SK-N-SH treated with all-trans-retinoic acid at 6 μM for 48 hours (cell line): ENCODE results near the gene NHS.

Experiments used
- ATAC-seq: fragments of 200-7000 bp; cut with Tn5 transposase; 3 replicates; pipeline ENCODE4 v1.9.1; 2020; ENCODE audit warnings: mild to moderate bottlenecking, moderate library complexity
- ARNTL ChIP-seq: fragments of 450-650 bp; formaldehyde crosslinking; IDR thresholded peaks from 2 replicates; pipeline ENCODE4 v1.5.0; 2020; ENCODE audit warnings: low read depth, mild to moderate bottlenecking, moderate library complexity, borderline replicate concordance
- BACH2 ChIP-seq: fragments of 250-450 bp; sonication (Bioruptor Pico); IDR thresholded peaks from 2 replicates; pipeline ENCODE4 v1.9.0; 2021; ENCODE audit warnings: mild to moderate bottlenecking, borderline replicate concordance
- CREB5 ChIP-seq: fragments of 250-450 bp; sonication (Bioruptor Pico); IDR thresholded peaks from 2 replicates; pipeline ENCODE4 v1.5.1; 2020; ENCODE audit warnings: low read depth, mild to moderate bottlenecking, moderate library complexity
- CSRNP3 ChIP-seq: fragments of 250-450 bp; sonication (Bioruptor Pico); IDR thresholded peaks from 2 replicates; pipeline ENCODE4 v1.5.1; 2021; ENCODE audit warnings: mild to moderate bottlenecking, moderate library complexity
- ESRRG ChIP-seq: fragments of 250-450 bp; sonication (Bioruptor Pico); IDR thresholded peaks from 2 replicates; pipeline ENCODE4 v1.6.1; 2021; ENCODE audit warnings: mild to moderate bottlenecking
- GLIS3 ChIP-seq: fragments of 250-450 bp; sonication (Bioruptor Pico); IDR thresholded peaks from 2 replicates; pipeline ENCODE4 v1.5.0; 2020; ENCODE audit warnings: mild to moderate bottlenecking, moderate library complexity
- ISL1 ChIP-seq: fragments of 250-450 bp; sonication (Bioruptor Pico); IDR thresholded peaks from 2 replicates; pipeline ENCODE4 v2.1.2; 2022; ENCODE audit warnings: mild to moderate bottlenecking, moderate library complexity
- OSR1 ChIP-seq: fragments of 250-450 bp; sonication (Bioruptor Pico); IDR thresholded peaks from 2 replicates; pipeline ENCODE4 v1.8.0; 2022; ENCODE audit warnings: moderate library complexity, mild to moderate bottlenecking, inconsistent platforms
- POU6F1 ChIP-seq: fragments of 250-450 bp; sonication (Bioruptor Pico); IDR thresholded peaks from 2 replicates; pipeline ENCODE4 v1.8.0; 2021; ENCODE audit warnings: low read depth, mild to moderate bottlenecking, moderate library complexity, borderline replicate concordance
- PPARA ChIP-seq: fragments of 250-450 bp; sonication (Bioruptor Pico); IDR thresholded peaks from 2 replicates; pipeline ENCODE4 v1.5.0; 2020; ENCODE audit warnings: mild to moderate bottlenecking, borderline replicate concordance
- RARB ChIP-seq: fragments of 250-450 bp; sonication (Bioruptor Pico); IDR thresholded peaks from 2 replicates; pipeline ENCODE4 v1.8.0; 2021; ENCODE audit warnings: mild to moderate bottlenecking, moderate library complexity
- SNAI2 ChIP-seq: fragments of 250-450 bp; sonication (Bioruptor Pico); IDR thresholded peaks from 2 replicates; pipeline ENCODE4 v1.5.0; 2020; ENCODE audit warnings: mild to moderate bottlenecking, moderate library complexity
- TCF4 ChIP-seq: fragments of 250-450 bp; sonication (Bioruptor Pico); IDR thresholded peaks from 2 replicates; pipeline ENCODE4 v1.8.0; 2021; ENCODE audit warnings: mild to moderate bottlenecking, moderate library complexity, borderline replicate concordance
- TOX ChIP-seq: fragments of 250-450 bp; sonication (Bioruptor Pico); IDR thresholded peaks from 2 replicates; pipeline ENCODE4 v1.8.0; 2021; ENCODE audit warnings: mild to moderate bottlenecking, moderate library complexity, borderline replicate concordance
- ZC3H10 ChIP-seq: fragments of 250-450 bp; sonication (Bioruptor Pico); IDR thresholded peaks from 2 replicates; pipeline ENCODE4 v1.5.1; 2021; ENCODE audit warnings: mild to moderate bottlenecking, moderate library complexity
- ZFP3 ChIP-seq: fragments of 250-450 bp; sonication (Bioruptor Pico); IDR thresholded peaks from 2 replicates; pipeline ENCODE4 v1.5.0; 2020; ENCODE audit warnings: mild to moderate bottlenecking, moderate library complexity
- ZNF565 ChIP-seq: fragments of 450-650 bp; formaldehyde crosslinking; conservative IDR thresholded peaks from 2 replicates; pipeline ENCODE4 v1.5.0; 2020; ENCODE audit warnings: low read depth, mild to moderate bottlenecking, moderate library complexity
- ZNF70 ChIP-seq: fragments of 450-650 bp; formaldehyde crosslinking; IDR thresholded peaks from 2 replicates; pipeline ENCODE4 v1.5.0; 2020; ENCODE audit warnings: mild to moderate bottlenecking, moderate library complexity
- ZNF8 ChIP-seq: fragments of 450-650 bp; formaldehyde crosslinking; IDR thresholded peaks from 2 replicates; pipeline ENCODE4 v1.5.0; 2020; ENCODE audit warnings: mild to moderate bottlenecking, moderate library complexity
- TF ChIP-seq, protein P1 (sequence below): fragments of 250-450 bp; sonication (Bioruptor Pico); IDR thresholded peaks from 2 replicates; pipeline ENCODE4 v1.8.0; 2020; ENCODE audit warnings: mild to moderate bottlenecking, moderate library complexity, borderline replicate concordance
- TF ChIP-seq, protein P2 (sequence below): fragments of 250-450 bp; sonication (Bioruptor Pico); IDR thresholded peaks from 2 replicates; pipeline ENCODE4 v1.5.0; 2020; ENCODE audit warnings: mild to moderate bottlenecking, moderate library complexity

Gene NHS

DNA sequence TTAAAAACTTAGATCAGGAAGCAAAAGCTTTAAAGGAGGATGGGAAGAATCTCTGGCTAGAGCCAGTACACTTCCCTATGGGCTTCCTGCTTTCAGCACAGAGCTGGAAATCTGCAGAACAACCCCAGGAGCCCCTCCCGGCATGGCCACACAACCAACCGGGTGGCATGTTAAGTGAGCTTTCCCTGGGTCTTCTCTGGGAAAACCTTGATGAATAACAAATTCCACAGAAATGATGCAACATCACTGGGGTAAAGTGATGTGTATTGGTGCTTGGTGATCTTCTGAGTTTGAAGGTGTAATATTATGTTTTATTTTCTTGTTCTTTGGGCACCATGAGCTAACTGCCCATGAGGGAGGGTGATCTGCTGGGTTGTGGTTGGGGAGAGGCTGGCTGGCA lies 22.1 kb downstream of the NHS start:
- no peak for TF ChIP-seq PPARA (CRISPR knock-in tag)
- no peak for TF ChIP-seq ZNF565 (CRISPR knock-in tag)
- TF ChIP-seq TCF4, result no peak
- TF ChIP-seq, protein P1, sequence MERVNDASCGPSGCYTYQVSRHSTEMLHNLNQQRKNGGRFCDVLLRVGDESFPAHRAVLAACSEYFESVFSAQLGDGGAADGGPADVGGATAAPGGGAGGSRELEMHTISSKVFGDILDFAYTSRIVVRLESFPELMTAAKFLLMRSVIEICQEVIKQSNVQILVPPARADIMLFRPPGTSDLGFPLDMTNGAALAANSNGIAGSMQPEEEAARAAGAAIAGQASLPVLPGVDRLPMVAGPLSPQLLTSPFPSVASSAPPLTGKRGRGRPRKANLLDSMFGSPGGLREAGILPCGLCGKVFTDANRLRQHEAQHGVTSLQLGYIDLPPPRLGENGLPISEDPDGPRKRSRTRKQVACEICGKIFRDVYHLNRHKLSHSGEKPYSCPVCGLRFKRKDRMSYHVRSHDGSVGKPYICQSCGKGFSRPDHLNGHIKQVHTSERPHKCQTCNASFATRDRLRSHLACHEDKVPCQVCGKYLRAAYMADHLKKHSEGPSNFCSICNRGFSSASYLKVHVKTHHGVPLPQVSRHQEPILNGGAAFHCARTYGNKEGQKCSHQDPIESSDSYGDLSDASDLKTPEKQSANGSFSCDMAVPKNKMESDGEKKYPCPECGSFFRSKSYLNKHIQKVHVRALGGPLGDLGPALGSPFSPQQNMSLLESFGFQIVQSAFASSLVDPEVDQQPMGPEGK (CRISPR knock-in tag), result no peak
- TF ChIP-seq ZFP3 (CRISPR knock-in tag), result no peak
- TF ChIP-seq GLIS3 (CRISPR knock-in tag), result no peak
- TF ChIP-seq ZC3H10, result no peak
- TF ChIP-seq POU6F1 (CRISPR knock-in tag), result no peak
- no peak for TF ChIP-seq CSRNP3 (CRISPR knock-in tag)
- TF ChIP-seq ZNF8 (CRISPR knock-in tag), result no peak
- TF ChIP-seq ARNTL (CRISPR knock-in tag), result no peak
- TF ChIP-seq, protein P2, sequence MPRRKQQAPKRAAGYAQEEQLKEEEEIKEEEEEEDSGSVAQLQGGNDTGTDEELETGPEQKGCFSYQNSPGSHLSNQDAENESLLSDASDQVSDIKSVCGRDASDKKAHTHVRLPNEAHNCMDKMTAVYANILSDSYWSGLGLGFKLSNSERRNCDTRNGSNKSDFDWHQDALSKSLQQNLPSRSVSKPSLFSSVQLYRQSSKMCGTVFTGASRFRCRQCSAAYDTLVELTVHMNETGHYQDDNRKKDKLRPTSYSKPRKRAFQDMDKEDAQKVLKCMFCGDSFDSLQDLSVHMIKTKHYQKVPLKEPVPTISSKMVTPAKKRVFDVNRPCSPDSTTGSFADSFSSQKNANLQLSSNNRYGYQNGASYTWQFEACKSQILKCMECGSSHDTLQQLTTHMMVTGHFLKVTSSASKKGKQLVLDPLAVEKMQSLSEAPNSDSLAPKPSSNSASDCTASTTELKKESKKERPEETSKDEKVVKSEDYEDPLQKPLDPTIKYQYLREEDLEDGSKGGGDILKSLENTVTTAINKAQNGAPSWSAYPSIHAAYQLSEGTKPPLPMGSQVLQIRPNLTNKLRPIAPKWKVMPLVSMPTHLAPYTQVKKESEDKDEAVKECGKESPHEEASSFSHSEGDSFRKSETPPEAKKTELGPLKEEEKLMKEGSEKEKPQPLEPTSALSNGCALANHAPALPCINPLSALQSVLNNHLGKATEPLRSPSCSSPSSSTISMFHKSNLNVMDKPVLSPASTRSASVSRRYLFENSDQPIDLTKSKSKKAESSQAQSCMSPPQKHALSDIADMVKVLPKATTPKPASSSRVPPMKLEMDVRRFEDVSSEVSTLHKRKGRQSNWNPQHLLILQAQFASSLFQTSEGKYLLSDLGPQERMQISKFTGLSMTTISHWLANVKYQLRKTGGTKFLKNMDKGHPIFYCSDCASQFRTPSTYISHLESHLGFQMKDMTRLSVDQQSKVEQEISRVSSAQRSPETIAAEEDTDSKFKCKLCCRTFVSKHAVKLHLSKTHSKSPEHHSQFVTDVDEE, result no peak
- no peak for TF ChIP-seq SNAI2
- TF ChIP-seq ZNF70 (CRISPR knock-in tag), result no peak
- TF ChIP-seq ISL1 (CRISPR knock-in tag), result no peak
- TF ChIP-seq CREB5 (CRISPR knock-in tag), result no peak
- no peak for TF ChIP-seq TOX
- no peak for TF ChIP-seq BACH2 (CRISPR knock-in tag)
- ATAC-seq, result peak; percentile 38; the same call in 2 of the 3 replicates

GRCh38 chrX:17403189-17403691 lies 28.2 kb downstream of the NHS start:
- TF ChIP-seq BACH2 (CRISPR knock-in tag) (no peak), ISL1 (CRISPR knock-in tag) (no peak), ZNF565 (CRISPR knock-in tag) (no peak), PPARA (CRISPR knock-in tag) (no peak), CREB5 (CRISPR knock-in tag) (no peak), TCF4 (no peak), ZNF70 (CRISPR knock-in tag) (no peak), POU6F1 (CRISPR knock-in tag) (no peak), RARB (CRISPR knock-in tag) (no peak), TOX (no peak), ESRRG (CRISPR knock-in tag) (no peak), OSR1 (no peak), GLIS3 (CRISPR knock-in tag) (no peak), CSRNP3 (CRISPR knock-in tag) (no peak)
- TF ChIP-seq, protein P1 (CRISPR knock-in tag), result no peak
- TF ChIP-seq, all 23 proteins: peak for 0
- no peak for ATAC-seq
